ENCODE results near the gene IFT80.
A peak's percentile ranks its signal among the peaks of the same experiment; 100 is the strongest.
"Not testable (repeated sequence)": the region's sequence is repeated elsewhere in the genome, so short reads cannot be mapped to it uniquely, and the experiment has no call there.

The IFT80 gene

GRCh38 chr3:160400030-160400701 is 1.1 kb upstream of the IFT80 start:
- DNase-seq: no peak

DNA sequence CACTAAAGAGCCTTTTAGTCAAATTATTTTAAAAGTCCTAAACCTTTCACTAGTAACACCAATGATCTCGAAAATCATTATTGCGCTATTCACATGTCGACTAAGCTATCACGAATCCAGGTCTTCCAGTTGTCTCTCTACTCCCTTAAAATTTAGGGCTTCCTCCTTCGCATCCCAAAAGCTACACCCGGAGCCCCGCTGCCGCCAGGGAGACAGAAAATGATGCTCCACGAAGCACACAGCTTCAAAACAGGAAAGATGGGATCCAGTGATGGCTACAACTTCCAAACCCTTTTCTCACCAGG is 253 bp downstream of the IFT80 start:
- DNase-seq: peak; percentile 64

GRCh38 chr3:160395297-160395696 is 3.7 kb downstream of the IFT80 start:
- peak; percentile 68 for DNase-seq

- no peak for DNase-seq
Measured at GRCh38 chr3:160394009-160394392, 5.0 kb downstream of the IFT80 start.

- DNase-seq: no peak
Measured at GRCh38 chr3:160393346-160394008, 5.5 kb downstream of the IFT80 start.

GRCh38 chr3:160392798-160393197 is 6.2 kb downstream of the IFT80 start:
- DNase-seq: no peak

- DNase-seq: no peak
Measured at GRCh38 chr3:160390565-160391138, 8.4 kb downstream of the IFT80 start.

GRCh38 chr3:160384639-160385318 is 14.2 kb downstream of the IFT80 start:
- no peak for DNase-seq

GRCh38 chr3:160381470-160381869 is 17.6 kb downstream of the IFT80 start:
- no peak for DNase-seq

GRCh38 chr3:160379628-160380214 is 19.3 kb downstream of the IFT80 start:
- DNase-seq: no peak

DNA sequence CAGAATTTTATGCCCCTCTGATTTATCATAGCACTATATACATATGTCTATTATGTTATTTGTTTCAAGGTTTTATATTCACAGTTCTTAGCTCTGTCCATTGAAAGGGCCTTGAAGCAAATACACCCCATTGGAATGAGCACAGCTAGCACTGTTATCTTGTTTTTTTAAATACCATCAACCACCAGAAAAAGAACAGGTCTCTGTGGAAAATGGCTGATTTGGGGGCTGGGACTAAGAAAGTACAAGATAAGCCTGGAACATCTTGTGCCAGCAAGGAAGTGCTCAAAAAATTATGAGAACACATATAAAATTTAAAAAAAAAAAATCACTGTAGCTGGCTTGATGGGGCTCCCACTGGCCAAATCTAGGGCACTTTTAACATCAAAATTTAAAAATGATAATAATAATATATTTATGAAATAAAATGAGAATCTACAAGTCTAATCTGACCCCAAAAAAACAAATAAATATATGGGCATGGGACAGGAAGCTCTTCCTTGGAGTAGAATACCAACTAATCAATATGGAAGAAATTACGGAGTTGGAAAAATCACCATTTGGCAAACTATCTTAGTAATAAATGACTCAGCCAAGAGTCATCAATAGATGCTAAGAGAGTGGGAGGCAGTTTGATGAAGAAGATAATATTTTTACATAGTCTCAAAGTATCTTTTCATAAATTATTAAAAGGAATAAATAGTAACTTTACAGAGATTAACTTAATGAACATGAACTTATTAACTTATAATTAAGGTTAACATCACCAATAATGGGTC is 20.5 kb downstream of the IFT80 start:
- DNase-seq: no peak

DNA sequence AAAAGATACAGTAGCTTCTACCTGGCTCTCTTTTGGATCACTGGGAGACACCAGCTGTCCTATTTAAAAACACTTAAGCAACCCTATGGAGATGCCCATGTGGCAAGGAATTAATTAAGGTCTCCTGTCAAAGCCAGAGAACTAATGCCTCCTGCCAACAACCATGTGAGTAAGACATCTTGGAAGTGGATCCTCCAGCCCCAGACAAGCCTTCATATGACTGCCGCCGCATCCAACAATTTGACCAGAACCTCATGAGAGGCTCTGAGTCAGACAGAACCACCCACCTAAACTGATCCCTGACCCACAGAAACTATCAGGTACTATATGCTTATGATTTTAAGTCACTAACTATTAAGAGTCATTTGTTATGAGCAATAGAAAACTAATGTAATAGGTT is 22.3 kb downstream of the IFT80 start:
- peak; percentile 35 for DNase-seq

DNA sequence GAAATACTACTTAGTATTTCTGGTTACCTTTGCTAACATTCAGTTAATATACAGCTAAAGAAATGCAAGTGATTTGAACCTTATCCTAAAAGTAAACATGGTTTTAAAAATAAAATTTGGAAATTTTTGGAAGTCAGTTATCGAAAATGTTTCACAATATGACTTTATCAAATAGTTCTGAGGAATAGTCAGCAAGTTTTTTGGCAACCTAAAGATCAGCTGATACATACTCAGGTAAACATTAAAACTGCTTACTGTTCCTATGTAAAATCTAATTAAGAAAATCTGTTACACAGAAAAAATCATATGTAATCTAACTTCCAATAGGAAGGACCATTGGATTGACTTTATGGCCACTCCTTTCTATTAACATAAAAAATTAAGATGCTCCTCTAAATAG is 24.1 kb downstream of the IFT80 start:
- no peak for DNase-seq

GRCh38 chr3:160374472-160374871 is 24.6 kb downstream of the IFT80 start:
- DNase-seq: no peak

GRCh38 chr3:160373655-160374054 is 25.4 kb downstream of the IFT80 start:
- no peak for DNase-seq

DNA sequence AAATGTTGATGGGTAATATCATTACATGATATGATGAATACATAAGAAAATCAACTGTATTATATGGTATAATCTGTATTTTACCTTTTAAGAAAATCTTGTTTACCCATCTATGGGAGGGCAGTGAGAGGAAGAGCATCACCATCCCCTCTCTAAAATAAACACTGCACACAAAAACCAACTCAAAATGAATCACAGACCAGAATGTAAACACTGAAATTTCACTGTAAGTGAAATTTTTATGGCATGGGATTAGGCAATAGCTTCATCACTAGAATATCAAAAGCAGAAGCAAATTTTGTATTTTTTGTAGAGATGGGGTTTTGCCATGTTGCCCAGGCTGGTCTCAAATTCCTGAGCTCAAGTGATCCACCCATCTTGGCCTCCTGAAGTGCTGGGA is 26.2 kb downstream of the IFT80 start:
- DNase-seq: no peak

DNA sequence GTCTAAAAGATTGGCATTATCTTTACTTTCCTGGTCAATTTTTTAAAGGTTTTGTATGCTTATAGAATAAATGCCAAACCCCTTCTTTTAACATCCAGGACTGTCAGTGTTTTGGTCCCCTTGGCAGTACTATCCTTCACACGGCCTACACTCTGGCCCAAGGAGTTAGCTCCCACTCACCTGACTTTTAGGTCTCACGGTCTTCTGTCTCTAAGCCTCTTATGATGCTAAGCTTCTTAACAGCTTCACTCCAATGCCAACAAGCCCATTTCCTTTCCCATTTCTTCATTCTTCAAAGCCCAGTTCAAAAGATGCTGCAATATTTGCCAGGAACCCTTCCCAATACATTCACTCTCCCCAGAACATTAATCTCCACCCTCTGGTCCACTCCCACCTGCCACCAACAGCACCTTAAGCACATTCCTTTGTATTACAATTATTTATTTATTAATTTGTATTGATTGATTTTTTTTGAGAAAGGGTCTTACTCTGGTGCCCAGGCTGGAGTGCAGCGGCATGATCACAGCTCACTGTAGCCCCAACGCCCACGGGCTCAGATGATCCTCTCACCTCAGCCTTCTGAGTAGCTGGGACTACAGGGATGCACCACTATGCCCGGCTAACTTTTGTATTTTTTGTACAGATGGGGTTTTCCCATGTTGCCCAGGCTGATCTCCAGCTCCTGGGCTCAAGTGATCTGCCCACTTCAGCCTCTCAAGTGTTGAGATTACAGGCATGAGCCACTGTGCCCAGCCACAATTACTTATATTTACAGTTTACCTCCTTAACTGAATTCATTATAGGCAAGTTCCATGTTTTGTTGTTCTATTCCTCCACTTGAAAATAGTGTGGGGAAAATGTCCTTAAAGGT is 27.8 kb downstream of the IFT80 start:
- DNase-seq: no peak

DNA sequence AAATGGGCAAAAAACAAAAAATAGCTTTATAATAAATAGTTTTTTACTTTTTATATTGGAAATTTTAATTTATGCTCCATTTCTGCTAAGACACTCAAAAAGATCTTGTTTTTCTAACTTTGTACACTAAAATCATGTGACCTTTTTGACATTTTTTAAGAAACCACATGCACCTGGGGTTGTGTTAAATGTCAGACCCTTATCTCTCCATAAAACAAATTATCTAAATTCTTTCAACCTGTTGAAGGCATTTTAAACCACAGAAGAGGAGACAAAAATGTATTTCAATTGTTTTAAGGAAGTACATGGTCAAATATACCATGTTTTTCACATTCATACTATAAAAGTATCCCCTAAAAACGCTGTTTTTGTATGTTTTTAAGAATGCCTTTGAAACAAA is 29.2 kb downstream of the IFT80 start:
- DNase-seq: no peak

- DNase-seq: no peak
Measured at GRCh38 chr3:160368804-160369203, 30.2 kb downstream of the IFT80 start.

- DNase-seq: no peak
Measured at GRCh38 chr3:160365869-160366522, 33.0 kb downstream of the IFT80 start.

DNA sequence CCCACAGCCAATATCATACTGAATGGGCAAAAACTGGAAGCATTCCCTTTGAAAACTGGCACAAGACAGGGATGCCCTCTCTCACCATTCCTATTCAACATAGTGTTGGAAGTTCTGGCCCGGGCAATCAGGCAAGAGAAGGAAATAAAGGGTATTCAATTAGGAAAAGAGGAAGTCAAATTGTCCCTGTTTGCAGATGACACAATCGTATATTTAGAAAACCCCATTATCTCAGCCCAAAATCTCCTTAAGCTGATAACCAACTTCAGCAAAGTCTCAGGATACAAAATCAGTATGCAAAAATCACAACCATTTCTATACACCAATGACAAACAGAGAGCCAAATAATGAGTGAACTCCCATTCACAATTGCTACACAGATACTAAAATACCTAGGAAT is 36.1 kb downstream of the IFT80 start:
- DNase-seq: not testable (repeated sequence)

All from DMS 273 treated with DMSO at 0.1 percent for 48 hours (cell line).